Epidermal melanocyte (primary cell): Measurements from ENCODE around the gene EXD3.
A peak's percentile ranks its signal among the peaks of the same experiment; 100 is the strongest.
"Not testable (repeated sequence)": the region's sequence is repeated elsewhere in the genome, so short reads cannot be mapped to it uniquely, and the experiment has no call there.

ENCODE experiments used
- DNase-seq: peaks from one replicate; pipeline ENCODE4 v3.0.0; 2011; ENCODE audit warnings: low spot score; ENCODE audit not compliant: insufficient read length

The EXD3 gene

GRCh38 chr9:137458194-137459151 lies 35.5 kb upstream of the EXD3 start:
- DNase-seq: no peak

GRCh38 chr9:137457406-137458193 lies 34.6 kb upstream of the EXD3 start:
- no peak for DNase-seq

- DNase-seq: no peak
These were observed 34.0 kb upstream of the EXD3 start for GRCh38 chr9:137456864-137457405.

GRCh38 chr9:137456061-137456863 lies 33.3 kb upstream of the EXD3 start:
- no peak for DNase-seq

GRCh38 chr9:137455359-137455991 lies 32.5 kb upstream of the EXD3 start:
- no peak for DNase-seq

GRCh38 chr9:137454597-137455358 lies 31.8 kb upstream of the EXD3 start:
- DNase-seq: no peak

GRCh38 chr9:137454145-137454596 lies 31.2 kb upstream of the EXD3 start:
- DNase-seq: no peak

- peak; percentile 86 for DNase-seq
These were observed 30.7 kb upstream of the EXD3 start for GRCh38 chr9:137453643-137454081.

- no peak for DNase-seq
These were observed 30.0 kb upstream of the EXD3 start for GRCh38 chr9:137452761-137453642.

- no peak for DNase-seq
These were observed 29.2 kb upstream of the EXD3 start for GRCh38 chr9:137452006-137452760.

GRCh38 chr9:137451264-137452005 lies 28.5 kb upstream of the EXD3 start:
- not testable (repeated sequence) for DNase-seq

- DNase-seq: not testable (repeated sequence)
These were observed 27.7 kb upstream of the EXD3 start for GRCh38 chr9:137450539-137451222.

GRCh38 chr9:137449931-137450538 lies 27.1 kb upstream of the EXD3 start:
- DNase-seq: no peak

GRCh38 chr9:137449081-137449844 lies 26.3 kb upstream of the EXD3 start:
- DNase-seq: no peak

GRCh38 chr9:137448602-137448962 lies 25.6 kb upstream of the EXD3 start:
- DNase-seq: no peak
